ENCODE measurements around the gene TYMP.

TYMP gene

DNA sequence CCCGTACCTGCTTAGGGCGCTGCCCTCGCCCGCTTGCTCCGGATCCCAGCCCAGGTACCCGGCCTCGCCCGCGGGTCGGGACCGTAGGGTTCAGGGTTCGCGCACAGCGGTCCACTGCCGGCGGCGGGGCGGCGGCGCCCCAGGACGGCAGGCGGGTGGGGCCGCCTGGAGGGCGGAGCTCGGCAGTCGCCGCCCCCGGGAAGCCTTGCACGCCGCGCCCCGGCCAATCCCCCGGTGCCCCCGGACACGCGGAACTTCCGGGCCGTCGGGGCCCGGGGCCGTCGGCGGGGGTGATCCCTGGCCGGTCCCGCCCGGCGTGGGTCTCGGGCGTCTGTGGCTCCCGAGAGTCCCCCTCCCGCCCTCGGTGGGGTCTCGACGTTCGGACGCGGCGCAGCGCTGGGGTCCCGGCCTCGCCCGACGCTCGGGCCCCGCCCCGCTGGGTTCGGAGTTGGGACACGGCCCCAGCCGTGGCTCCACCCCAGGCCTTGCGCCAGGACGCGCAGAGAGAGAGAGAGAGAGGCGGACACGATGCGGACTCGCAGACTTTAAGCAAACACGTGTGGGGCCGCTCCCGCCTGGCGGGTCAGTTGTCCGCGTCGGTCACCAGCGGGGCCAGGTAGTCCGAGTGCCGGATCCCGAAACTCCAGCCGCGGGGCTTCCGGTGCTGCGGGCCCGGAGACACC is at the start of gene TYMP:
TSS of gene TYMP (minus strand) at position 116 of the 683 bp plus-strand sequence. CDS start 303 bp downstream, outside the sequence.
- peak; percentile 93 for DNase-seq (ENCODE audit: low spot score)
- TF ChIP-seq, protein P1, sequence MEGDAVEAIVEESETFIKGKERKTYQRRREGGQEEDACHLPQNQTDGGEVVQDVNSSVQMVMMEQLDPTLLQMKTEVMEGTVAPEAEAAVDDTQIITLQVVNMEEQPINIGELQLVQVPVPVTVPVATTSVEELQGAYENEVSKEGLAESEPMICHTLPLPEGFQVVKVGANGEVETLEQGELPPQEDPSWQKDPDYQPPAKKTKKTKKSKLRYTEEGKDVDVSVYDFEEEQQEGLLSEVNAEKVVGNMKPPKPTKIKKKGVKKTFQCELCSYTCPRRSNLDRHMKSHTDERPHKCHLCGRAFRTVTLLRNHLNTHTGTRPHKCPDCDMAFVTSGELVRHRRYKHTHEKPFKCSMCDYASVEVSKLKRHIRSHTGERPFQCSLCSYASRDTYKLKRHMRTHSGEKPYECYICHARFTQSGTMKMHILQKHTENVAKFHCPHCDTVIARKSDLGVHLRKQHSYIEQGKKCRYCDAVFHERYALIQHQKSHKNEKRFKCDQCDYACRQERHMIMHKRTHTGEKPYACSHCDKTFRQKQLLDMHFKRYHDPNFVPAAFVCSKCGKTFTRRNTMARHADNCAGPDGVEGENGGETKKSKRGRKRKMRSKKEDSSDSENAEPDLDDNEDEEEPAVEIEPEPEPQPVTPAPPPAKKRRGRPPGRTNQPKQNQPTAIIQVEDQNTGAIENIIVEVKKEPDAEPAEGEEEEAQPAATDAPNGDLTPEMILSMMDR (IDR thresholded peaks at IDR 0.05; ENCODE audit: extremely low read depth, missing control alignments), result no peak

GRCh38 chr22:50578776-50579310 is 49.0 kb upstream of the TYMP start:
- peak; percentile 21 for DNase-seq (ENCODE audit: low spot score)
- TF ChIP-seq, protein P1 (IDR thresholded peaks at IDR 0.05; ENCODE audit: extremely low read depth, missing control alignments), result no peak

GRCh38 chr22:50577987-50578775 is 48.4 kb upstream of the TYMP start, which contains the start of gene CPT1B:
Gene CPT1B, minus strand, starts transcription at chr22:50578427. Its CDS starts 512 bp downstream, at chr22:50577915.
- TF ChIP-seq, protein P1 (IDR thresholded peaks at IDR 0.05; ENCODE audit: extremely low read depth, missing control alignments), result no peak
- peak; percentile 30 for DNase-seq (ENCODE audit: low spot score)

DNA sequence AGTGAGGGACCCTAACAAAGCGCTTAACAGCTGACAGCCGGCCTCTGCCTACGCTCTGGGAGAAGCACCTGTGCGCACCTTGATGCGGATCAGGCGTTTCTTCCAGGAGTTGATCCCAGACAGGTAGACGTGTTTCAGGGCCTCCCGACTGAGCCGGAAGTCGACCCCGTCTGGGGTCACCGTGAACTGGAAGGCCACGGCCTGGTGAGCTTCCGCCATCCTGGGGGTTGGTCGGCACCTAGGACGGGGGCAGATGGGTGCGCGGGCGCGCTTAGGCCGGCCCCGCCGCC is 47.8 kb upstream of the TYMP start:
- DNase-seq (ENCODE audit: low spot score), result no peak
- TF ChIP-seq, protein P1 (IDR thresholded peaks at IDR 0.05; ENCODE audit: extremely low read depth, missing control alignments), result no peak

DNA sequence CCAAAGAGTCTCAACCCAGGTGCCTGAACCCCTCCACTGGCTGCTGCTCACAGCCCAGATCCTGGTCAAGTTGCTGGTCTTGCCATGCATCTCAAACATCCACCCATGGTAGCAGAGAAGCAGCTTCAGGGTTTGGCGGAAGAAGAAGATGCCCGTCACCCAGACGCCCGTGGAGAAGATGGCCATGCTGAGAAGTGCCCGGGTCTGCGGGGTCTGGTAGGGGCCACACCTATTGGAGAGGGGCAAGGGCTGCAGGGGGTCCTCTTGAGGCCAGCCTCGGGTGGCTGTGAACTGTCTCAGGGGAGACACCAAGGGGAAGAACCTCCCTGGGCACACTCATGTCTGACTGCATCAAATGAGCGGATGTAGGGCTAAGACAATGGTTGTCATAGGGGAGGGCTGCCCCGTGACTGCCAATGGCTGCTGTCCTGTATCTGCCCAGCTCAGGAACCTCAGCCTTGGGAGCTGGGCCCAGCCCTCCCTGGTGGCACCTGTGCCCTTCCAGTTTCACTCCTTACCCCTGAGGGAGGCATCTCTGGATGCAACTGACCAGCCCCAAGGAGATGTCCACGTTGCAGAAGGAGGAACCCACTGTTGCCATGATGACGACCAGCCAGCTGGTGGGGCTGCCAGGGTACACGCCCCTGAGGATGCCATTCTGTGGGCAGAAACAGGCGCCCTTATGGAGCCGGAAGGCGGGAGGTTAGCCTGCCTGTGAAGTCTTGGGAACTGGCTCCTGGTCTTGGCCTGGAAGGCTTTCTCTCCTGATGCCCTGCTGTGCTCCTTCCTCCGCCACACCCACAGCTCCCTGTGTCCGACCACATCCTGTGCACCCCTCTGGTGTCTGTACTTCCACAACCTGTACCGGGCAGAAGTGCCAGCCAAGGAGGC is 47.2 kb upstream of the TYMP start:
- no peak for DNase-seq (ENCODE audit: low spot score)
- TF ChIP-seq, protein P1 (IDR thresholded peaks at IDR 0.05; ENCODE audit: extremely low read depth, missing control alignments), result no peak

GRCh38 chr22:50576070-50576469 is 46.3 kb upstream of the TYMP start:
- TF ChIP-seq, protein P1 (IDR thresholded peaks at IDR 0.05; ENCODE audit: extremely low read depth, missing control alignments), result no peak
- no peak for DNase-seq (ENCODE audit: low spot score)
